HG02759 (cell line): ENCODE results near the gene KLK1.

ENCODE experiments used
- ATAC-seq: cut with Tn5 transposase; IDR thresholded peaks from one replicate; pipeline ENCODE4 v1.9.1; 2021; ENCODE audit warnings: mild to moderate bottlenecking, moderate library complexity; ENCODE audit not compliant: unreplicated experiment

Gene KLK1

DNA sequence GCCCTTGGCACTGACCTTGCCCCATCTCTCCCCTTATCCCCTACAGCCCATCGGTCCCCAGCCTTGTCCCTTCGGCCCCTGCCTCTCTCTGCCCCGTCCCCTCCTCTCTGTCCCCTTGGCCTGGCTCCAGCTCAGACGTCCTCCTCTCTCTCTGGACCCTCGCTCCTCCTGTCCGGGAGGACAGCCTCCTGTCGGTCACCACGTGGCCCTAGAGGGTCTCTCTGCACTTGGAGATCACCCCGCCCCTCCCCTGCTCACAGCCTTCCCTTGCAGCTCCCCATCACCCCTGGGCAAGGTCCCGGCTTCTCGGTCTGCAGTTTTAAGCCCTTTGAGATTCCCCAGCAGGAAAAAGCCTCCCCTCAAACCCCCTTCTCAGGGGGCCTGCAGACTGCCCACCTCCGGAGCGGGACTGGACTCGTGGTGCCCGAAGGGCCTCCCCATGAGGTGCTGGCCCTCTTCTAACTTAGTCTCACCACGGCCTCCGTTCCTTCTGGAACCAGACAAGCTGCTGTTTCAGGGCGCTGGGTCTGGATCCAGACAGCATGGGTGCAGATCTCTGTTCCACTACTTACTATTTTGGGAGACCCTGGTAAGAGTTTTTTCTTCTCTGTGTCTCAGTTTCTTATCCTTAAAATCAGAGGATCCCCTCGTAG lies 13.1 kb upstream of the KLK1 start:
- no peak for ATAC-seq

DNA sequence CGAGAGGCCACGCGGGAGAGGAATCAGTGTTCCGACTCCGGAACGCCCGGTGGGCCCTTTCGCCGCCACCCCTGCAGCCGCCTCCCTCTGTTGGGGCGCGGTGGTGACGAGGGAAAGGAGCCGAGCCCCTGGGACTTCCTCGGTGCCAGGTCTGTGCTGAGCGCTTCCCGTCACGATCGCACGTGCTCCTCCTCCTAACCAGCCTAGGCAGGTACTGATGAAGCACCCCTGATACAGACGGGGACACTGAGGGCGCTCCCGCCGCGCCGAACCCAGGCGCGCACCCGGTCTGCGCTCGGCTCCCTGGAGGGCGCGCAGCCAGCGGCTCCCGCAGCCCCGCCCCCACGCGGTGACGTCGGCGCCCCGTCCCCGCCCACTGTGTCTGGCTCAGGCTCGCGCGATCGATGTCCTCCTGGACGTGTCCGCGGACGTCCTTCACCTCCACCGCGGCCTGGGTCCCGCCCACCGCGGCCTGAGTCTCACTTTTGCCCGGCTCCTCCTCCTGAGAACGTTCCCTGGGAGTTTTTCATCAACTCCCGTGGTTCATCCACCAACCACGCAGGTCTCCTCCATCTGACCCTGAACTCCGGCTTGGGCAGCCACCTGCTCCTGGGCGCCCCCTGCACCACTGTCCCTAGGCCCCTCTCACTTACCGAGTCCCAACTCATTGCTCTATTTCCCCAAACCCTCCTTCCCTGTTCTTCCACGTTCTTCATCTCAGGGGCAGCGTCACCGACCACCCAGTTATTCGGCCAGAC lies 12.4 kb upstream of the KLK1 start:
- ATAC-seq: peak; percentile 88

DNA sequence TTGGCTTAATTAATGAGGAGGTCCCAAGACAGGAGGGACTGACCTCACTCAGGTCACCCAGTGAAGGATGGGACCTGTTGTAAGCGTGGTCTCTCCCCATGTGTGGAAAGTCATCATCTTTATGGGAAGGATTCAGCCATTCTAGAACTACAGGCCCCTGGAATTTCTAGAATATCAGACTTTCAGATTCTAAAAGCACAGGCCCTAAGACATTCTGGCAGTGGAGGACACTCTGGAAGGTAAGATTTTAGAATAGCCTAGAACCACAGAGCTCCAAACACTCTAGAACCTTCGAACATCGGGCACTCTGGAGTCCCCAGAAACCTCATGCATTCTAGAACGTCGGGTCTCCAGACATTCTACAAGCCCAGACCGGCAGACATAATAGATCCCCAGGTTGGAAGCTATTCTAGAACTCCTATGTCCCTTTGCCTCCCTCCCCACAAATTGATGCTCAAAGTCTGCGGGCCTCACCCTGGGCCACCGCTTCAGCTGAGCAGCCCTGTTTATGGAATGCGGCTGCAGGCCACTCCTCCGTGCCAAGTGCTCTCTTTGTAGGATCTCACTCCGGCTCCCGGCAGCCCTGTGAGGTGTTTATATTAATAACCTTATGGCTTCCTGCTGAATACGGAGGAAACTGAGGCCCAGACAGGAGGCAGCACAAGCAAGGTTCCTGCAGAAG lies 11.7 kb upstream of the KLK1 start:
- ATAC-seq: no peak

DNA sequence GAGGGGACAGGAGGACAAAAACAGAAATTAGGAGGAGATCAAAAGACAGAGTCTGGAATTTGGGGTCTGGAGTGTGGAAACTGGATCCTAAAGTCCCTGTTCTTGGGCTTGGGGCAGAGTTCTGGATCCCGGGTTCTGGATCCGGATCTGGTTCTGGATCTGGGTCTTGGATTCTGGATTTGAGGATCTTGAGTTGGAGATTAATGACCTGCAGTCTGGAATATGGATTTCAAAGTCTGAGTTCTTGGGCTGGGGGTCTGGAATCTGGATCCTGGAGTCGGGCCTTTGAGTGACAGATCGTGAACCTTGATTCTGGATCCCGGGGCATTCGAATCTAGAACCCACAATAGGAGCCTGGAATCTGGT lies 10.2 kb upstream of the KLK1 start:
- no peak for ATAC-seq

DNA sequence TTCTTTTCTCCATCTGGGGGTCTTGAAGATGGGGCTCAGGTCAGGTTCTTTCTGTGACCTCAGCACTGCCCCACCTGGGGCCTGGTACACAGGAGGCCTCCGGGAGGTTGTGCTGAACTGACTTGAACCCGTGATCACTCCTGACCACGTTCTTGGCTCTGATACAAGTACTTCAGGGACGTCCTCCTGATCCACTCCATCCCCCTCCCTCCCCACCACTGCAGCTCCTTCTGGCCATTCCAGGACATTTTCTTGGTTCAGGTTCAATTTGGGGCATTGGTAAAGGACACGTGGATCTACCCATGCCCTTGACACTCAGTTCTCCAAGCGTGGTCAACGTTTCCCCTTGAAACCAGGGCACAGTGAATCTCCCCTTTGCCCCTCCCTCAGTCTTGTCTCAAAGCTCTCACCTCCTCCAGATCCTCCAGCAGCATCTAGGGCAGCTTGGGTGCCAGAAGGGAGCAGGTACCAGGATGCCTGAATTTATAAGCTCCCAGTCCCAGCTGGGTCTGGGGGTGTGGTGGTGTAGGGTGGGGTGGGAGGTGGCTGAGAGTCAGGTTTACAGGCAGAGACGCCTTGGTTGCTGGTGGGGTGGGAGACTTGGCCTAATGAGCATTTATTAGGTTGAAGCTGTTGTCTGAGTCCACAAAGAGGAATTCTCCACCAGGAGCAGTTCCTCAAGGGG lies 9.7 kb upstream of the KLK1 start, which contains the start of gene KLK15:
Gene KLK15, minus strand, starts transcription at position 458 of the 685 bp plus-strand sequence. CDS start 2,082 bp downstream, outside the sequence.
- ATAC-seq: no peak

DNA sequence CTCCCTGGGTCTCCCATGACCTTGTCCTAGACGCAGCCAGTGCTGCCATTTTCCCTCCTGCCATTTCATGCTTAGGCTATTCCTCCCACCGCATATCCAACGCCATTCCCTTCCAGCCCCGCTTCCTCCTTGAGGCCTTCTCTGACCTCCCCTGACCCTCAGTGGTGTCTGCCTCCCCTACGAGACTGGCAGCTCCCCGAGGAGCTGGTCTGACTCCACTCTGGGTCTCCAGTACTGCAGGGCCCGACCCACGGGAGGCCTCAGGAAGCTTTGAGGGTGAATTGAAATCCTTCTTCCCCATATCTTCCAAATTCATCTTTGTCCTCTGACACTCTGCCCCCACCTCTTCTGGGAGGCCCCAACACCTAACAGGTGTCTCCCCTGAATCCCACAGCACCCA lies 9.1 kb upstream of the KLK1 start:
- no peak for ATAC-seq

DNA sequence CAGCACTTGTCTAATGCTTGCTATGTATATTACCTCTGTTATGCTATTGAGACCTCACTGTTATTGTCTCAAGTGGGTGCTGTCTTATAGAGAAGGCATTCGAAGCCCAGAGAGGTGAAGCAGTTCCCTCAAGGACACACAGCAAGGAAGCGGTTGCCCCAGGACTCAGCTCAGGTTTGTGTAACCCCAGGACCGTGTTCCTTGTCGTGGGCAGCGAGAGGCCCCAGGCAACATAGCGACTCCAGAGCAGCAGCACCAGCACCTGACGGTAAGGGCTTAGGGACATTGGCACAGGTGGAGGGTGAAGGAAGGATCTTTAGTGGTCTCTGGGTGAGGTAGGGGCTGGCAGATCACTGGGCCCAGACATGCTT lies 7.4 kb upstream of the KLK1 start:
- no peak for ATAC-seq

DNA sequence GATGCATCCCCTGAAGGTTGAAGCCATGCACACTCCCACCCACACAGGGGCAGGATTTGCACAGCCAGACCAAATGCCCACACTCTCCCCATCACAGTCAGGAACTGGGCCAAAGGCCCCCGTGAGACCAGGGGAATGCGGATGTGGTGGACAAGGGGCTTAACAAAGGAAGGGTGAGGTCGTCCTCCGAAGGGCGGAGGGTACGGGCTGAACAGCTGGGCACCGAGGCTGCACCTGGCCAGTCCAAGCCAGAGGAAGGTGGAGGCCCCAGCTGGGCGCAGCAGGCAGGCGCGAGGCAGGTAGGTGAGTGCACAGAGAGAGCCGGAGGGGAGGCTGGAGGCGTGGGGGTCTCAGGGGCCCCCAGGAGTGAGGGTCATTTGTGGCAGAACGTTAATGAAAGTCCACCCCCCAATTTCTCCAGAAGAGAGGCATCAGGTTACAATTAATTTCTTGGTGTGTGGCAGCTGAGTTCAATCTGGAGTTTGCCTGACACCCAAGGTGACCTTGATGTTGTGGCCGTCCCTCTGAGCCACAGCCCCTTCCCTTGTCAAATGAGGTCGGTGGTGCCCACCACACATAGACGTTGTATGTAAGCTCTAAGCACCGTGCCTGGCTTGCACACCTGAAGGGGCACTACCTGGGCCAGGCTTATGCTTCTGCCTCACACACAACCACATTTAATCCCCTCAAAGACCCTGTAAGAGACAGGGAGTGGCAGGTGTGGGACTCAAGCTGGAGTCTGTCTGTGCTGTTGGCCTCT lies 6.9 kb upstream of the KLK1 start:
- no peak for ATAC-seq

DNA sequence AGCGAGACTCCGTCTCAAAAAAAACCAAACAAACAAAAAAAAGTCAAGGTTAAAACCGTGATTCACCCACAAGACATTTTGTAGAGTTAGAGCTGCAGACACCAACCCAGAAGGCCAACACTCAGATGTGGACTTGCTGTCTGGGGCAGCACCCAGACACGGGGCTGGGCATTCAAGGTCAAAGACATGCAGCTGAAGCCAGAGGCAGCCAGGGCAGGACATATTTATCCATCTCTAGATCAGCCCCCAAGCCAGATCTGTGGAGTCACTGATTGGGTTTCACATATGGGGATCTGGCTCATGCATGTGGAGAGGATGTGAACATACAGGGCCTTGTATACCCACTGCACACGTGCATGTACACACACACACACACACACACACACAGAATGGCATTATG lies 6.2 kb upstream of the KLK1 start:
- no peak for ATAC-seq

DNA sequence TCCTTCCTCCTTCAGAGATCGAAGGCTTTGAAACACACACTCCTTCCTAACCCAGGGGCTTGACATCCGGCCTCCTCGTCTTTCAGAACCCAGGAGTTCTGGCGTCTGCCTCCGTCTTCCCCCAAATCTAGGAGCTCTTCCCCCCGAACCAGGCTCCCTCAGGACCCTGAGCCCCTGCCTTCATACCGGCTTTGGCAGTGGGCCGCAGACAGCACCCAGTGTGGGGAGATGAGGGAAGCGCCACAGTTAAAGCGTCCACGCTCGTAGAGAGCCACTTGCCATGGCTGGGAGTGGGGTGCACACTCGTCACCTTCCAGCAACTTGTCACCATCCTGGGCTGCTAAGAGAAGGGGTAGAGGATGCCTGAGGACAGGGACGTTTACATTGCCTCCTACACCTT lies 3.9 kb upstream of the KLK1 start:
- ATAC-seq: no peak

DNA sequence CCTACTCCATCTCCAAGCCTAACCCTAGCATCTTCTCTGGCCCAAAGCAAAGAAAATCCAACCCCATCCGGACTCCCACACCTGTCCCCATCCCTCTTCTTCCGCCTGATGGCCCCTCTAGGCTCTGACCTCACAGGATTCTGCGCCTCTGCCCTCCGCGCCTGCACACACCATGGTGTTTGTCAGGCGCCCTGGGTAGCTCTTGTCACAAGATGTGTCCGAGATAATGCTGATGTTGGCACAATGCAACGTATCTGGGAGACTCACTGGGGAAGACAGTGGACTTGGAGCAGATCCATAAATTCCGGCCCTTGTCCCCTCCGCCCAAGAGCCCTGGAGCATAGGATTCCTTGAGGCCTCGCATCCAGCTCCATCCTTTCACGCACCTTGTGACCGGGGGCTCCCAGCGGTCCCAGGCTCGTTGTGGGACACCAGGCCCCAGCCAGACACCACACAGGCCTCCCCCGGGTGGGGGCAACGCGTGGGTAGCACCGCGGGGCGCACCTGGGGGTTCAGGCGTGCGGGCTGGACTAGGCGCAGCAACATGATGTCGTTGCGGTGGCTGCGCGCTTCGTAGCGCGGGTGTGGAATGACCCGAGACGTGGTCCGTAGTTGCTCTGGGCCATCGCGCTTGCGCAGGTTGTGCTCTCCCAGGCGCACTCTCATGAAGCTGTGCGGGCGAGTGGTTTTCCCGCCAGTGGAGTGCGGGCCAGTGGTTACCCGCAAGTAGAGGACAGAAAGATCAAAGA lies 3.1 kb upstream of the KLK1 start:
- ATAC-seq: no peak

DNA sequence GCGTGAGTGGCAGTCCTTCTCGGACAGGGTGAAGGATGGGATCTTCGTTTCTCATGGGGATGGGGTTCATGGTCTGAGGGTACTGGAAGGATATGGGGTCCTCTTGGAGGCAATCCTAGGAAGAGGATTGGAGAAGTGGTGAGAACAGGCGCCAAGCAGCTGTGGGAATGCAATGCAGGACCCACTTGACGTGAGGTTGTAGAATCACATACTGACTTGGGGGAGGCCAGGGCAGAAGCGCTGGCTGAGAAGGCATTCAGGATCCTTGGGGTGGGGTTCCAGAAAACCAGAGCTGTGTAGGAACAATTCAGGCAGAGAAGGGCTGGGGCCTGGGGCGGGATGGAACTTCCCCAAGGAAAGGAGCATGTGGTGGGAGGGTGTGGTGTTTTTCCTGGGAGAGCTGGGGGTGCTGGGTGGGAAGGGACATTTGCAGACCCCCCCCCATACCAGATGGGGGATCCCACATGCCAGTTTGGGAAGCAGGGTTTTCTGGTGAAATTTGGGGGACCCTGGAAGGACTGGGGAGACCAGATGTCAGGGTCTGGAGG lies 852 bp downstream of the KLK1 start:
- ATAC-seq: no peak

DNA sequence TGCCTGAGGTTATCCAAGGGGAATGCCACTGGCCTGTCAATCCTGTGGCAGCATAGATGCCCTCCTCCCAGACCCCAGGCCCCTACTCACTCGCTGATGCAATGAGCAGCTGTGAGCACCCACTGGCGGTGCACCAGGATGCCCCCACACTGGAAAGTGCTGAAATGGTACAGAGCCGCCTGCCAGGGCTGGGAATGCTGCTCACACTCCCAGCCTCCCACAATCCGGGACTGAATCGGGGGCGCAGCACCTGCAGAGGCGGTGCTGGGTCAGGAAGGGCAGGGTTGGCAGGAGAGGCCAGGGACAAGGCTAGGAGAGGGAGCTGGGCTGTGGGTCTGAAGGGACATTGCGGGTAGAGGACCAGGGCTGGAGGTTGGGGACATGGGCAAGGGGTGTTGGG lies 2.0 kb downstream of the KLK1 start:
- no peak for ATAC-seq

DNA sequence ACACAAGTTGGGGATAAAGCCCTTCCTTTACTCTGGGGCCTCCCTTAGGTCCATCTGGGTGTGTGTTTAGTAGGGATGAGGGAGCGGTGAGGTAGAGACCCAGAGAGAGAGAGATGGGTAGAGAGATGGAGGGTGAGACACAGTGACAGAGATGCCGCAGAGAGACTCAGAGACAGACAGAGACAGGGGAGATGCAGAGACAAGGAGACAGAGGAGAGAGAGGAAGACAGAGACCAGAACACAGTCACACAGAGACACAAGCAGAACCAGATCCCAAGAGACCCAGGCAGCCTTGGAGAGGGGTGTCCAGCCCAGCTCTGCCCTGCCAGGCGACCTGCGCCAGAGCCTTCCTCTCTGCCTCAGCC lies 2.4 kb downstream of the KLK1 start:
- no peak for ATAC-seq

DNA sequence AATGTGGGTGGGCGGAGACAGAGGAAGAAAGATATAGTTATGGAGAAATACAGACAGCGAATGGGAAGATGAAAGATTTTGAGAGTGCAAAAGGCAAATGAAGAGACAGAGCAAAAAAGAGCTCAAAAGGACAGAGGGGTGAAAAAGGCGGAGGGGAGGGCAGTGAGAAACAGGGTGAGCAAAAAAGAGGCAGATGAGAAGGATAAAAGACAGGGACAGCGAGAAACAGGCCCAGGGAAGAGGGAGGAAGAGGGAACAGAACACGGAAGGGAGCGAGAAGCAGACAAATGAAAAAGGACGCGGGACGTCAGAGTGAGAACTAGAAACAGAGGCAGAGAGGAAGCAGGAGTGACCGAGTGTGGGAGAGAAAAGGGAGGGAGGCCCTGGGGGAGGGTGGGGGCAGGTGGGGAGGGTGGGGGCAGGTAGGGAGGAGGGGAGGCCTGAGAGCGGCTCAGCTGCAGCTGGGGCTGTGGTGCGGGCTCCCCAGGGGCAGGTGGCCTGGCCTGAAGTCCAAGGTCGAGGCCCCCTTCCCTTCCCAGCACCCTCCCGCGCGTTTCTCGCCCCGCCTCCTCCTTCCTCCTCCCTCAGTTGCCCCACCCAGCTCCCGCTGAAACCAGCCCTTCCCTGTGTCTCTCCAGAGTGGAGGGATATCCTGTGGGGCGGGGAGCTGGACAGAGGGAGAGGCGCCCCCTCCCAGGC lies 2.9 kb downstream of the KLK1 start:
- no peak for ATAC-seq

DNA sequence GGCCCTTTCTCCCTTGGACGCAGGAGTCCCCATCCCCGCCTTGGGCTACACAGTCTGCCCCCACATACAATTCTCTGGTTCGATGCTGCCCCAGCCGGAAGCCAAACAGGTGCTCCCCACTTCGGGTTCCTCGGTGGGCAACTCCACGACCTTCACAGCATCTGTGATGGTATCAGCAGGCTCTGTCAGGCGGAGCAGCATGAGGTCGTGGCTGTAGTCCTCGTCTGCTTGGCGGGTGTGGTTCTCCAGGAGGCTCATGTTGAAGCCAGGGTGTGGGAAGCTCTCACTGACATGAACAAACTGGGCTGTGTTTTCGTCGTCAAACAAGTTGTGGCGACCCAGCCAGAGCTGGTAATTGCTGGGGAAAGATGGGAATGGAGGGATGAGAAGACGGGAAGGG lies 3.5 kb downstream of the KLK1 start:
- no peak for ATAC-seq

DNA sequence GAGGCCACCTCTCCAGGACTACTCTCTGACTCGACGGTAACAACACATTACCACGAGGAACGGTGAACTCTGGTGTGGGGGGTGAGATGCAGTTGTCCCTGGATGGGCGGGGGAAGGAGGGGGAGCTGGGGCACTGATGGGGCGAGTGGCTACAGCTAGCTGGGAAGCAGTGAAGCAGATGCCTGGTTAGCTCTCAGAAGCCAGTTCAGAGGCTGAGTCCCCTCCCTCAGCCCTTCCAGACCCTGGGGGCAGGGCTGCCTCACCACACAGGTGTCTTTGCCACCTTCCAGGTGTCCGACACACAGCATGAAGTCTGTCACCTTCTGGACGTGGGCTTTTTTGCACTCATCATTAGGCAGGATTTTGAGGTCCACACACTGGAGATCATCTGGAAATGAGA lies 4.0 kb downstream of the KLK1 start:
- no peak for ATAC-seq

DNA sequence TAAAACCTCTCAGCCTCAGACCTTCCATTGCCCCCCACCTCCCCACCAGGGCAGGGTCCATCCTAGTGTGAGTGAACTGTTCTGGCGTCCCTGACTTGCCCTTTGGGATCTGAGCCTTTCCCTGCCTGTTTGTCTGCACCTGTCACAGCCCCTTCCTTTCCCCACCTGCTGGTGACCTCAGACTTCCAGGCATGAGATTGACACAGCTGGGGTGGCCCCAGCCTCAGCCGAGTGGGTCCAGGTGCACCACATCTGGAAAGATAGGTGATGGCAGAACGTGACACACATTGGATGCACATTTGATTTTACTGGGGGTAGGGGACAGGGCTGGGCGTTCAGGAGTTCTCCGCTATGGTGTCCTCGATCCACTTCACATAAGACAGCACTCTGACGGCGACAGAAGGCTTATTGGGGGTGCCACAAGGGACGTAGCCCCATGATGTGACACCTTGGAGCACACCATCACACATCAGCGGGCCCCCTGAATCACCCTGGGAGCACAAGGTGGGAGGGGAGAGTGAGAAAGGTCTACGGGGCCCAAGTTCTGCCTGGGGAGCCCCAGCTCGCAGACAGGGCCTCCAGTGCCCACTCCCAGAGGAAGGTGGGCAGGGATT lies 4.6 kb downstream of the KLK1 start:
- no peak for ATAC-seq
